ENCODE data around the gene CARMIL3. TPM values are rescaled to one million over a fixed set of nuclear protein-coding genes. Genes with fewer than 3 reads are reported as not detected.

CARMIL3 gene
- total RNA-seq, 1 donor from 2014 or later, result 1.5 TPM

- no peak for DNase-seq
- Mint-ChIP-seq H3K27me3 (no peaks in the 10 kb centered on the region), H3K27ac (peak overlapping the region; percentile 96), H3K36me3 (ENCODE audit: low read depth) (peaks cover 20% of the 10 kb centered on the region), H3K4me3 (peak overlapping the region; percentile 61), H3K4me1 (peaks cover 25% of the 10 kb centered on the region), H3K9me3 (no peaks in the 10 kb centered on the region)
- intact Hi-C loops (cut with micrococcal nuclease), result loop anchor here (1.0 kb wide), 1 partner anchor 50 kb away; no protein-coding TSS in a partner anchor
Observed at GRCh38 chr14:24108336-24108874, 56.6 kb downstream of the CARMIL3 start.

- no peaks in the 10 kb centered on the region for H3K9me3 Mint-ChIP-seq
- peaks cover 8% of the 10 kb centered on the region for H3K36me3 Mint-ChIP-seq (ENCODE audit: low read depth)
- intact Hi-C loops (cut with micrococcal nuclease), result loop anchor here (5.0 to 10.0 kb wide), 2 partner anchors 325 to 553 kb away; partner anchors contain the start of gene THTPA
- no peak overlapping the region for H3K4me3 Mint-ChIP-seq
- H3K27ac Mint-ChIP-seq, result no peak overlapping the region
- no peak for DNase-seq
- H3K4me1 Mint-ChIP-seq, result peaks cover 27% of the 10 kb centered on the region
- peaks cover 2% of the 10 kb centered on the region for H3K27me3 Mint-ChIP-seq
Observed at GRCh38 chr14:24110060-24110459, 58.3 kb downstream of the CARMIL3 start.

- H3K4me3 Mint-ChIP-seq, result no peak overlapping the region
- no peak overlapping the region for H3K27ac Mint-ChIP-seq
- DNase-seq, result no peak
- H3K4me1 Mint-ChIP-seq, result peaks cover 31% of the 10 kb centered on the region
- H3K9me3 Mint-ChIP-seq, result no peaks in the 10 kb centered on the region
- intact Hi-C loops (cut with micrococcal nuclease), result loop anchor here (5.0 to 10.0 kb wide), 2 partner anchors 324 to 553 kb away; partner anchors contain the start of gene THTPA
- H3K36me3 Mint-ChIP-seq (ENCODE audit: low read depth), result peaks cover 9% of the 10 kb centered on the region
- H3K27me3 Mint-ChIP-seq, result peaks cover 2% of the 10 kb centered on the region
Observed at GRCh38 chr14:24110523-24110922, 58.7 kb downstream of the CARMIL3 start.

GRCh38 chr14:24113379-24113800, 61.6 kb downstream of the CARMIL3 start:
- H3K4me1 Mint-ChIP-seq, result peaks cover 39% of the 10 kb centered on the region
- H3K9me3 Mint-ChIP-seq, result no peaks in the 10 kb centered on the region
- H3K36me3 Mint-ChIP-seq (ENCODE audit: low read depth), result peaks cover 20% of the 10 kb centered on the region
- H3K4me3 Mint-ChIP-seq, result peak overlapping the region; percentile 99
- DNase-seq, result no peak
- peaks cover 2% of the 10 kb centered on the region for H3K27me3 Mint-ChIP-seq
- peak overlapping the region; percentile 100 for H3K27ac Mint-ChIP-seq
- intact Hi-C loops (cut with micrococcal nuclease), result loop anchor here (5.0 to 10.0 kb wide), 2 partner anchors 321 to 556 kb away; partner anchors contain the start of gene THTPA

GRCh38 chr14:24113801-24114531, 62.2 kb downstream of the CARMIL3 start:
- no peaks in the 10 kb centered on the region for H3K9me3 Mint-ChIP-seq
- peak; percentile 94 for DNase-seq
- H3K27ac Mint-ChIP-seq, result peak overlapping the region; percentile 100
- peaks cover 2% of the 10 kb centered on the region for H3K27me3 Mint-ChIP-seq
- intact Hi-C loops (cut with micrococcal nuclease), result loop anchor here (1.0 to 10.0 kb wide), 12 partner anchors 20 to 557 kb away; partner anchors contain the start of genes CARMIL3, CHMP4A, EMC9 and GMPR2
- peaks cover 25% of the 10 kb centered on the region for H3K36me3 Mint-ChIP-seq (ENCODE audit: low read depth)
- peaks cover 36% of the 10 kb centered on the region for H3K4me1 Mint-ChIP-seq
- peak overlapping the region; percentile 99 for H3K4me3 Mint-ChIP-seq

GRCh38 chr14:24114532-24115421, 63.0 kb downstream of the CARMIL3 start, which contains the start of the genes DCAF11 and NRL:
TSS of gene DCAF11 (plus strand) at chr14:24114777. CDS start at chr14:24115595, 818 bp downstream.
TSS of gene NRL (minus strand) at chr14:24114949. CDS start at chr14:24082848, 32,101 bp downstream.
- H3K27me3 Mint-ChIP-seq, result peaks cover 2% of the 10 kb centered on the region
- H3K9me3 Mint-ChIP-seq, result no peaks in the 10 kb centered on the region
- intact Hi-C loops (cut with micrococcal nuclease), result loop anchor here (1.0 to 10.0 kb wide), 12 partner anchors 20 to 557 kb away; partner anchors contain the start of genes CARMIL3, CHMP4A, EMC9 and GMPR2
- peaks cover 33% of the 10 kb centered on the region for H3K36me3 Mint-ChIP-seq (ENCODE audit: low read depth)
- peak within 1 kb of the TSS; percentile 100 for H3K27ac Mint-ChIP-seq
- H3K4me1 Mint-ChIP-seq, result peaks cover 34% of the 10 kb centered on the region
- H3K4me3 Mint-ChIP-seq, result peak within 1 kb of the TSS; percentile 99
- DNase-seq, result peak; percentile 99

- H3K4me3 Mint-ChIP-seq, result peak overlapping the region; percentile 99
- intact Hi-C loops (cut with micrococcal nuclease), result loop anchor here (2.0 to 10.0 kb wide), 2 partner anchors 63 to 319 kb away; partner anchors contain the start of gene CARMIL3
- no peaks in the 10 kb centered on the region for H3K9me3 Mint-ChIP-seq
- H3K36me3 Mint-ChIP-seq (ENCODE audit: low read depth), result peaks cover 36% of the 10 kb centered on the region
- peaks cover 34% of the 10 kb centered on the region for H3K4me1 Mint-ChIP-seq
- peaks cover 2% of the 10 kb centered on the region for H3K27me3 Mint-ChIP-seq
- peak overlapping the region; percentile 100 for H3K27ac Mint-ChIP-seq
- no peak for DNase-seq
Observed at GRCh38 chr14:24115422-24116127, 63.8 kb downstream of the CARMIL3 start.

- Mint-ChIP-seq H3K4me3 (peak overlapping the region; percentile 99), H3K27me3 (peaks cover 2% of the 10 kb centered on the region), H3K4me1 (peaks cover 31% of the 10 kb centered on the region), H3K9me3 (no peaks in the 10 kb centered on the region), H3K27ac (peak overlapping the region; percentile 100), H3K36me3 (ENCODE audit: low read depth) (peaks cover 41% of the 10 kb centered on the region)
- intact Hi-C loops (cut with micrococcal nuclease), result loop anchor here (10.0 kb wide), 1 partner anchor 319 kb away; no protein-coding TSS in a partner anchor
- DNase-seq, result no peak
Observed at GRCh38 chr14:24116128-24116814, 64.5 kb downstream of the CARMIL3 start.

GRCh38 chr14:24117179-24117578, 65.4 kb downstream of the CARMIL3 start:
- no peaks in the 10 kb centered on the region for H3K9me3 Mint-ChIP-seq
- H3K27ac Mint-ChIP-seq, result no peak overlapping the region
- no peak overlapping the region for H3K4me3 Mint-ChIP-seq
- DNase-seq, result no peak
- intact Hi-C loops (cut with micrococcal nuclease), result loop anchor here (10.0 kb wide), 1 partner anchor 318 kb away; no protein-coding TSS in a partner anchor
- H3K27me3 Mint-ChIP-seq, result peaks cover 2% of the 10 kb centered on the region
- peaks cover 46% of the 10 kb centered on the region for H3K36me3 Mint-ChIP-seq (ENCODE audit: low read depth)
- peaks cover 30% of the 10 kb centered on the region for H3K4me1 Mint-ChIP-seq

Other genes with a start within 250 kb of the CARMIL3 start
- gene DHRS4, start 98.2 kb upstream of the CARMIL3 start, total RNA-seq, result 17.6 and 18.2 TPM in 2 replicates
- gene DHRS4L2, start 63.1 kb upstream of the CARMIL3 start, total RNA-seq, result 22.1 and 22.5 TPM in 2 replicates
- not detected in 2 replicates for gene CPNE6, start 19.6 kb downstream of the CARMIL3 start, total RNA-seq
- 63.6 and 64.2 TPM in 2 replicates for gene PCK2, start 42.3 kb downstream of the CARMIL3 start, total RNA-seq
- gene DCAF11, start 62.8 kb downstream of the CARMIL3 start, total RNA-seq, result 55.8 and 57.3 TPM in 2 replicates
- gene NRL, start 62.9 kb downstream of the CARMIL3 start, total RNA-seq, result 0.96 and 1.2 TPM in 2 replicates
- 0.26 and 0.54 TPM in 2 replicates for gene FITM1, start 78.7 kb downstream of the CARMIL3 start, total RNA-seq
- gene PSME1, start 84.2 kb downstream of the CARMIL3 start, total RNA-seq, result 300 and 306 TPM in 2 replicates
- 26.6 and 30.3 TPM in 2 replicates for gene EMC9, start 89.6 kb downstream of the CARMIL3 start, total RNA-seq
- 565 and 584 TPM in 2 replicates for gene PSME2, start 94.6 kb downstream of the CARMIL3 start, total RNA-seq
- gene RNF31, start 95.5 kb downstream of the CARMIL3 start, total RNA-seq, result 95.1 and 95.6 TPM in 2 replicates
- gene IRF9, start 109.3 kb downstream of the CARMIL3 start, total RNA-seq, result 138 and 159 TPM in 2 replicates
- gene REC8, start 120.1 kb downstream of the CARMIL3 start, total RNA-seq, result 33.8 and 34.3 TPM in 2 replicates
- 107 and 112 TPM in 2 replicates for gene IPO4, start 136.8 kb downstream of the CARMIL3 start, total RNA-seq
- 35.1 and 36.4 TPM in 2 replicates for gene TM9SF1, start 143.4 kb downstream of the CARMIL3 start, total RNA-seq
- 0.26 and 0.36 TPM in 2 replicates for gene TSSK4, start 153.7 kb downstream of the CARMIL3 start, total RNA-seq
- gene CHMP4A, start 161.5 kb downstream of the CARMIL3 start, total RNA-seq, result 88.0 and 89.9 TPM in 2 replicates
- gene MDP1, start 164.1 kb downstream of the CARMIL3 start, total RNA-seq, result 11.6 and 13.5 TPM in 2 replicates
- gene NEDD8, start 180.4 kb downstream of the CARMIL3 start, total RNA-seq, result 188 and 190 TPM in 2 replicates
- gene GMPR2, start 180.9 kb downstream of the CARMIL3 start, total RNA-seq, result 32.4 and 42.8 TPM in 2 replicates
- gene TINF2, start 190.6 kb downstream of the CARMIL3 start, total RNA-seq, result 87.1 and 93.6 TPM in 2 replicates
- 5.1 and 6.2 TPM in 2 replicates for gene TGM1, start 211.2 kb downstream of the CARMIL3 start, total RNA-seq
- gene RABGGTA, start 219.6 kb downstream of the CARMIL3 start, total RNA-seq, result 49.6 and 51.1 TPM in 2 replicates
- 10.1 and 10.3 TPM in 2 replicates for gene DHRS1, start 247.8 kb downstream of the CARMIL3 start, total RNA-seq
- gene NOP9, start 247.8 kb downstream of the CARMIL3 start, total RNA-seq, result 48.3 and 52.2 TPM in 2 replicates

All from activated CD4-positive, alpha-beta T cell treated with anti-CD3 and anti-CD28 coated beads, Interleukin-2, amount 10 ng/mL, durations not matched to agents 24 days and 14 days (primary cell).